GM21717 (cell line): ENCODE measurements around the gene TIGD3.

Experiments used
- ATAC-seq: cut with Tn5 transposase; IDR thresholded peaks from one replicate; pipeline ENCODE4 v1.9.1; 2021; ENCODE audit warnings: mild to moderate bottlenecking, moderate library complexity; ENCODE audit not compliant: unreplicated experiment

TIGD3 gene

GRCh38 chr11:65366340-65366773 lies 11.8 kb downstream of the TIGD3 start:
- ATAC-seq = no peak

GRCh38 chr11:65370659-65371049 lies 16.1 kb downstream of the TIGD3 start:
- ATAC-seq = no peak

- ATAC-seq = no peak
Observed at GRCh38 chr11:65373839-65374580, 19.5 kb downstream of the TIGD3 start.

GRCh38 chr11:65375012-65375411 lies 20.5 kb downstream of the TIGD3 start:
- no peak for ATAC-seq

- ATAC-seq = no peak
Observed at GRCh38 chr11:65376138-65376713, 21.7 kb downstream of the TIGD3 start.

GRCh38 chr11:65377036-65377435 lies 22.5 kb downstream of the TIGD3 start:
- ATAC-seq = no peak

GRCh38 chr11:65377777-65378176 lies 23.2 kb downstream of the TIGD3 start:
- no peak for ATAC-seq

GRCh38 chr11:65378208-65378927 lies 23.8 kb downstream of the TIGD3 start:
- no peak for ATAC-seq

- ATAC-seq = no peak
Observed at GRCh38 chr11:65378928-65379638, 24.5 kb downstream of the TIGD3 start.

- no peak for ATAC-seq
Observed at GRCh38 chr11:65379698-65380459, 25.3 kb downstream of the TIGD3 start.

- no peak for ATAC-seq
Observed at GRCh38 chr11:65380460-65381119, 26.0 kb downstream of the TIGD3 start.

GRCh38 chr11:65381716-65382032 lies 27.1 kb downstream of the TIGD3 start:
- no peak for ATAC-seq

GRCh38 chr11:65382033-65382803 lies 27.7 kb downstream of the TIGD3 start, which contains the start of gene SLC25A45:
Gene SLC25A45 (minus strand): TSS chr11:65382646. CDS start chr11:65381951, 695 bp downstream.
- ATAC-seq = peak; percentile 48

GRCh38 chr11:65382804-65383368 lies 28.3 kb downstream of the TIGD3 start:
- ATAC-seq = no peak

GRCh38 chr11:65383778-65384177 lies 29.2 kb downstream of the TIGD3 start:
- ATAC-seq = no peak

- ATAC-seq = no peak
Observed at GRCh38 chr11:65384301-65384889, 29.8 kb downstream of the TIGD3 start.

GRCh38 chr11:65386307-65387140 lies 32.0 kb downstream of the TIGD3 start, which contains the start of gene FRMD8:
Gene FRMD8 (plus strand): TSS chr11:65386637. CDS start chr11:65387037, 400 bp downstream.
- no peak for ATAC-seq

GRCh38 chr11:65388731-65389130 lies 34.2 kb downstream of the TIGD3 start:
- no peak for ATAC-seq
